A549 (cell line): Measurements from ENCODE around the gene ARHGEF19. TPM values are rescaled to one million over a fixed set of nuclear protein-coding genes. Genes with fewer than 3 reads are reported as not detected.
"Not testable (repeated sequence)": the region's sequence is repeated elsewhere in the genome, so short reads cannot be mapped to it uniquely, and the experiment has no call there.

Experiments used
- ATAC-seq, 2 experiments: fragments of 200-7000 bp in 1 of 2; fragments of >200 bp in 1 of 2; cut with Nextera tagmentation in 1 of 2; cut with Tn5 transposase in 1 of 2; 3 replicates each; pipeline versions ENCODE4 v1.8.0 to v1.9.1; 2018 to 2020; ENCODE audit warnings: mild to moderate bottlenecking in 1 of 2, moderate library complexity in 1 of 2
- CTCF ChIA-PET: fragments of 300-600 bp; sonication (Branson Sonifier 250); formaldehyde crosslinking; extraction: SDS; loops from one replicate; lab custom pipeline; 2021; ENCODE audit warnings: antibody characterized with exemption, inconsistent platforms; lab: Yijun Ruan, JAX
- POLR2A ChIA-PET: fragments of 350-600 bp; formaldehyde crosslinking; extraction: SDS; loops from one replicate; lab custom pipeline; 2021; ENCODE audit warnings: antibody characterized with exemption, inconsistent platforms; lab: Yijun Ruan, JAX
- DNase-seq, 2 experiments: peaks; one replicate each; pipeline versions ENCODE4 v3.0.0 to v3.0.0-alpha.2; 2011 to 2016; ENCODE audit warnings: low read depth in 1 of 2, low spot score in 1 of 2
- FAIRE-seq: peaks from 2 replicates; lab custom pipeline; 2011; peaks lifted over from hg19 to GRCh38; lab: Jason Lieb, UNC
- H3K27ac ChIP-seq, 2 experiments: fragments of >200 bp; sonication (Bioruptor Twin); formaldehyde crosslinking; 3 replicates each; pipeline ENCODE4 v1.5.1; 2016 to 2017
- H3K4me1 ChIP-seq: fragments of >200 bp; sonication (Bioruptor Twin); formaldehyde crosslinking; 3 replicates; pipeline ENCODE4 v1.6.1; 2016
- H3K4me2 ChIP-seq: fragments of >200 bp; sonication (Bioruptor Twin); formaldehyde crosslinking; 3 replicates; pipeline ENCODE4 v1.6.1; 2016
- H3K4me3 ChIP-seq: fragments of >200 bp; sonication (Bioruptor Twin); formaldehyde crosslinking; 3 replicates; pipeline ENCODE4 v1.5.1; 2016
- H3K9me3 ChIP-seq: fragments of >200 bp; sonication (Bioruptor Twin); formaldehyde crosslinking; 3 replicates; pipeline ENCODE4 v1.6.1; 2016
- CEBPB ChIP-seq, 2 experiments: fragments of >200 bp in 1 of 2; sonication (Bioruptor Twin) in 1 of 2; formaldehyde crosslinking in 1 of 2; IDR thresholded peaks; 2 replicates each; pipeline ENCODE4 v1.6.1; 2012 to 2016
- EP300 ChIP-seq, 2 experiments: fragments of >200 bp; sonication (Bioruptor Twin); formaldehyde crosslinking; IDR thresholded peaks; 2 replicates in 1 of 2; 3 replicates in 1 of 2; pipeline ENCODE4 v1.6.1; 2016 to 2017
- ESRRA ChIP-seq: fragments of 150-350 bp; IDR thresholded peaks from 2 replicates; pipeline ENCODE4 v1.6.1; 2014; ENCODE audit warnings: mild to moderate bottlenecking, low read length, borderline replicate concordance
- FOSL2 ChIP-seq, 2 experiments: fragments of 450-650 bp in 1 of 2; fragments of >200 bp in 1 of 2; sonication (Bioruptor Twin) in 1 of 2; formaldehyde crosslinking; IDR thresholded peaks; 2 replicates each; pipeline versions ENCODE4 v1.5.0 to v1.6.1; 2016 to 2020; ENCODE audit warnings: mild to moderate bottlenecking in 1 of 2, moderate library complexity in 1 of 2
- FOXS1 ChIP-seq: fragments of 250-450 bp; sonication (Bioruptor Pico); IDR thresholded peaks from 2 replicates; pipeline ENCODE4 v1.5.0; 2020; ENCODE audit warnings: mild to moderate bottlenecking, moderate library complexity
- GATA3 ChIP-seq: IDR thresholded peaks from 2 replicates; pipeline ENCODE4 v1.6.1; 2012; ENCODE audit warnings: borderline replicate concordance
- HOXA7 ChIP-seq: fragments of 250-450 bp; sonication (Bioruptor Pico); IDR thresholded peaks from 2 replicates; pipeline ENCODE4 v1.5.0; 2020; ENCODE audit warnings: mild to moderate bottlenecking, moderate library complexity
- HOXB5 ChIP-seq: fragments of 250-450 bp; sonication (Bioruptor Pico); IDR thresholded peaks from 2 replicates; pipeline ENCODE4 v1.5.0; 2020; ENCODE audit warnings: mild to moderate bottlenecking, moderate library complexity
- JUN ChIP-seq, 2 experiments: fragments of >200 bp; sonication (Bioruptor Twin); formaldehyde crosslinking; IDR thresholded peaks; 2 replicates in 1 of 2; 3 replicates in 1 of 2; pipeline ENCODE4 v1.6.1; 2016 to 2017
- JUNB ChIP-seq: fragments of >200 bp; sonication (Bioruptor Twin); formaldehyde crosslinking; IDR thresholded peaks from 2 replicates; pipeline ENCODE4 v1.6.1; 2016
- KDM1A ChIP-seq: fragments of 200-600 bp; sonication (generic); IDR thresholded peaks from 2 replicates; pipeline ENCODE4 v1.6.1; 2016; ENCODE audit warnings: low read depth, mild to moderate bottlenecking
- MAFK ChIP-seq: fragments of 450-650 bp; IDR thresholded peaks from 2 replicates; pipeline ENCODE4 v1.6.1; 2014; ENCODE audit not compliant: partially characterized antibody
- MAZ ChIP-seq: fragments of 150-350 bp; IDR thresholded peaks from 2 replicates; pipeline ENCODE4 v1.6.1; 2014; ENCODE audit warnings: antibody characterized with exemption, low read depth, low read length, borderline replicate concordance
- MYC ChIP-seq: IDR thresholded peaks from 2 replicates; pipeline ENCODE4 v1.6.1; 2012; ENCODE audit warnings: mild to moderate bottlenecking, inconsistent platforms, low read length, improper control_type of control experiment, borderline replicate concordance
- NPAS2 ChIP-seq: fragments of 250-450 bp; sonication (Bioruptor Pico); IDR thresholded peaks from 2 replicates; pipeline ENCODE4 v1.8.0; 2022; ENCODE audit warnings: mild to moderate bottlenecking, moderate library complexity, borderline replicate concordance
- PHF8 ChIP-seq: fragments of 200-600 bp; sonication (generic); IDR thresholded peaks from 2 replicates; pipeline ENCODE4 v1.6.1; 2016; ENCODE audit warnings: low read depth, mild to moderate bottlenecking, antibody characterized with exemption, moderate library complexity, borderline replicate concordance
- RAD21 ChIP-seq, 2 experiments: fragments of >200 bp in 1 of 2; sonication (Bioruptor Twin) in 1 of 2; formaldehyde crosslinking in 1 of 2; IDR thresholded peaks in 1 of 2; conservative IDR thresholded peaks in 1 of 2; 2 replicates in 1 of 2; 3 replicates in 1 of 2; pipeline ENCODE4 v1.6.1; 2012 to 2018; ENCODE audit warnings: inconsistent platforms in 1 of 2
- RCOR1 ChIP-seq: fragments of 150-350 bp; IDR thresholded peaks from 2 replicates; pipeline ENCODE4 v1.6.1; 2014; ENCODE audit warnings: antibody characterized with exemption, low read length, low read depth
- RNF2 ChIP-seq: fragments of 200-600 bp; sonication (generic); IDR thresholded peaks from 2 replicates; pipeline ENCODE4 v1.6.1; 2016; ENCODE audit warnings: low read depth, mild to moderate bottlenecking, antibody characterized with exemption, moderate library complexity, borderline replicate concordance
- TFCP2L1 ChIP-seq: fragments of 250-450 bp; sonication (Bioruptor Pico); IDR thresholded peaks from 2 replicates; pipeline ENCODE4 v1.5.0; 2021; ENCODE audit warnings: mild to moderate bottlenecking
- ZC3H11A ChIP-seq: fragments of 450-650 bp; IDR thresholded peaks from 2 replicates; pipeline ENCODE4 v1.6.1; 2014; ENCODE audit warnings: antibody characterized with exemption, mild to moderate bottlenecking
- ZSCAN20 ChIP-seq: fragments of 250-450 bp; sonication (Bioruptor Pico); IDR thresholded peaks from 2 replicates; pipeline ENCODE4 v1.8.0; 2022; ENCODE audit warnings: mild to moderate bottlenecking, moderate library complexity
- WGBS: methylation state at CpG from one replicate; pipeline ENCODE4 v1.1.6; 2017; ENCODE audit errors: missing lambda C conversion rate; 5-methylcytosine and 5-hydroxymethylcytosine counted together
- polyA plus RNA-seq, 4 experiments: library from polyadenylated mRNA; depleted of rRNA in 3 of 4; stranded (reverse); fragments of >200 nt; fragmentation: RNase III in 1 of 4; extraction: RNeasy Plus Mini Kit Qiagen cat#74134 plus additional on column Dnase treatment in 1 of 4; gene quantifications; 2 replicates in 3 of 4; 3 replicates in 1 of 4; pipeline ENCODE4 v1.2.3, GENCODE V29; 2011 to 2017
- TF ChIP-seq, protein P1 (sequence below): IDR thresholded peaks from 2 replicates; pipeline ENCODE4 v1.6.1; 2012
- TF ChIP-seq, protein P2 (sequence below): fragments of 250-450 bp; sonication (Bioruptor Pico); IDR thresholded peaks from 2 replicates; pipeline ENCODE4 v1.5.0; 2020; ENCODE audit warnings: low read depth, mild to moderate bottlenecking, moderate library complexity
- TF ChIP-seq, protein P3 (sequence below): fragments of >200 bp; sonication (Bioruptor Twin); formaldehyde crosslinking; IDR thresholded peaks from 3 replicates; pipeline ENCODE4 v1.6.1; 2016
- TF ChIP-seq, protein P4 (sequence below): IDR thresholded peaks from 2 replicates; pipeline ENCODE4 v1.6.1; 2012

Gene ARHGEF19
- polyA plus RNA-seq, 2 of the 4 experiments (the other 2 are of a cell fraction): 6.1 to 9.2 TPM

DNA sequence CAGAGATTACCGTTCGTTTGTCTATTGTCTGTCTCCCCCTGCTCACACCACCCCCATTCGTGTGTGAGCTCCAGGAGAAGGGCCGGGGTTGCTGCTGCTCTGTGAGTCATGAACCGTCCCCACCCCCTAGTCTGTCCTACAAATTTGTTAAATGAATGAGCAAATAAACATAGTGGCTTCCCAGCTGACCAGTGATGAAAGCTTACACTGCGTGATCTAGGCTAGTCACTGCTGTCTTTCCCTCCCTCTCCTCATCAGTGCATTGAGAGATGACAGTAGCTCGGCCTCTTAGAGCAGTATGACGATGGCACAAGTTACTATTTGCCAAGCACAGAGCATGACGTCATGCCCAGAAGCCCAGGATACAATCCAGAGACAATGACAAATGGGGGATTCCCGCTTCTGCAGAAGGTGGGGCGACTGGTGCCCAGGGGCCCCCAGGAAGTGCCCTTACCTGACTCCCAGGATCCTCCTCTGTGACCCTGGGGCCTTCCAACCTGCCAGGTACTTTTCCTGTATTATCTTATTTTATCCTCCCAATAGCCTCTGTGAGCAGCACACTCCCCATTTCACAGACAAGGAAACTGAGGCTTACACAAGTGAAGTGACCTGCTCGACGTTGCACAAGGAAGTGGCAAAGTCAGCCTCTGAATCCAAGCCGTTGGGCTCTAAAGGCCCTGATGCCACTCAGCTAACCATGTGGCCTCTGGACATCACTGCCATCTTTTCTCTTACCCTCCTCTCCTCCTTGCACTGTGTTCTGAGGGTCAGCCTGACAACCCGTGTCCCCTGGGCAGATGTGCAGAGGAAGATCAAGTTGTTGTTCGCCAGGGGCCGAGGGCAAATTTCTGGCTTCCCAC lies 48.0 kb downstream of the ARHGEF19 start:
- ChIA-PET CTCF (interaction anchor here (0.8 to 3.1 kb wide), 6 partner anchors 9 to 87 kb away, joined by 3 to 13 read pairs (median 4); no protein-coding TSS in a partner anchor), POLR2A (interaction anchor here (0.8 to 2.7 kb wide), 7 partner anchors 8 to 19 kb away, joined by 3 to 17 read pairs (median 4); partner anchors contain the start of gene EPHA2)
- no peak for TF ChIP-seq ZC3H11A
- peak; percentile 61; the same call in 1 of the 2 replicates for TF ChIP-seq HOXB5 (CRISPR knock-in tag)
- no peak for TF ChIP-seq PHF8
- no peak for TF ChIP-seq TFCP2L1 (CRISPR knock-in tag)
- TF ChIP-seq MYC: no peak
- no peak for TF ChIP-seq FOXS1 (CRISPR knock-in tag)
- peak; percentile 34 for TF ChIP-seq MAFK
- peak in 1 of 2 experiments; percentile 66; a peak in 2 of 5 replicates for TF ChIP-seq JUN (IDR thresholded peaks at IDR 0.05)
- no peak for TF ChIP-seq NPAS2 (CRISPR knock-in tag)
- TF ChIP-seq, protein P1, sequence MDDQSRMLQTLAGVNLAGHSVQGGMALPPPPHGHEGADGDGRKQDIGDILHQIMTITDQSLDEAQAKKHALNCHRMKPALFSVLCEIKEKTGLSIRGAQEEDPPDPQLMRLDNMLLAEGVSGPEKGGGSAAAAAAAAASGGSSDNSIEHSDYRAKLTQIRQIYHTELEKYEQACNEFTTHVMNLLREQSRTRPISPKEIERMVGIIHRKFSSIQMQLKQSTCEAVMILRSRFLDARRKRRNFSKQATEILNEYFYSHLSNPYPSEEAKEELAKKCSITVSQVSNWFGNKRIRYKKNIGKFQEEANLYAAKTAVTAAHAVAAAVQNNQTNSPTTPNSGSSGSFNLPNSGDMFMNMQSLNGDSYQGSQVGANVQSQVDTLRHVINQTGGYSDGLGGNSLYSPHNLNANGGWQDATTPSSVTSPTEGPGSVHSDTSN: peak; percentile 77
- peak; percentile 78 for TF ChIP-seq FOSL2 (IDR thresholded peaks at IDR 0.05)
- TF ChIP-seq FOSL2 (CRISPR knock-in tag; IDR thresholded peaks at IDR 0.05): peak; percentile 91
- no peak for TF ChIP-seq RCOR1
- no peak for TF ChIP-seq HOXA7 (CRISPR knock-in tag)
- TF ChIP-seq, protein P2, sequence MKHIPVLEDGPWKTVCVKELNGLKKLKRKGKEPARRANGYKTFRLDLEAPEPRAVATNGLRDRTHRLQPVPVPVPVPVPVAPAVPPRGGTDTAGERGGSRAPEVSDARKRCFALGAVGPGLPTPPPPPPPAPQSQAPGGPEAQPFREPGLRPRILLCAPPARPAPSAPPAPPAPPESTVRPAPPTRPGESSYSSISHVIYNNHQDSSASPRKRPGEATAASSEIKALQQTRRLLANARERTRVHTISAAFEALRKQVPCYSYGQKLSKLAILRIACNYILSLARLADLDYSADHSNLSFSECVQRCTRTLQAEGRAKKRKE (CRISPR knock-in tag): peak; percentile 12; the same call in 1 of the 2 replicates
- TF ChIP-seq ESRRA: no peak
- TF ChIP-seq GATA3: peak; percentile 79; the same call in 1 of the 2 replicates
- TF ChIP-seq KDM1A: 0 out of 2 replicates have a peak, but pooled peaks have one; percentile 58
- peak; percentile 70; the same call in 1 of the 2 replicates for TF ChIP-seq JUNB
- TF ChIP-seq EP300 (IDR thresholded peaks at IDR 0.05): peak; percentile 34 to 64; a peak in 2 of 5 replicates
- 0 out of 4 replicates have a peak, but pooled peaks of 1 of the 2 experiments have one; percentile 49 for TF ChIP-seq CEBPB (IDR thresholded peaks at IDR 0.05)
- TF ChIP-seq, protein P3, sequence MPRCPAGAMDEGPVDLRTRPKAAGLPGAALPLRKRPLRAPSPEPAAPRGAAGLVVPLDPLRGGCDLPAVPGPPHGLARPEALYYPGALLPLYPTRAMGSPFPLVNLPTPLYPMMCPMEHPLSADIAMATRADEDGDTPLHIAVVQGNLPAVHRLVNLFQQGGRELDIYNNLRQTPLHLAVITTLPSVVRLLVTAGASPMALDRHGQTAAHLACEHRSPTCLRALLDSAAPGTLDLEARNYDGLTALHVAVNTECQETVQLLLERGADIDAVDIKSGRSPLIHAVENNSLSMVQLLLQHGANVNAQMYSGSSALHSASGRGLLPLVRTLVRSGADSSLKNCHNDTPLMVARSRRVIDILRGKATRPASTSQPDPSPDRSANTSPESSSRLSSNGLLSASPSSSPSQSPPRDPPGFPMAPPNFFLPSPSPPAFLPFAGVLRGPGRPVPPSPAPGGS: 0 out of 3 replicates have a peak, but pooled peaks have one; percentile 50
- TF ChIP-seq MAZ: no peak
- peak in 1 of 2 experiments; percentile 15; a peak in 2 of 5 replicates for TF ChIP-seq RAD21 (conservative IDR thresholded peaks at IDR 0.05 in 1 of 2, IDR thresholded peaks at IDR 0.05 in 1 of 2)
- no peak for TF ChIP-seq RNF2
- TF ChIP-seq, protein P4, sequence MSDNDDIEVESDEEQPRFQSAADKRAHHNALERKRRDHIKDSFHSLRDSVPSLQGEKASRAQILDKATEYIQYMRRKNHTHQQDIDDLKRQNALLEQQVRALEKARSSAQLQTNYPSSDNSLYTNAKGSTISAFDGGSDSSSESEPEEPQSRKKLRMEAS: peak; percentile 68
- TF ChIP-seq ZSCAN20 (CRISPR knock-in tag): no peak
- Histone ChIP-seq H3K27ac (peak overlapping the region; percentile 81 to 97), H3K4me1 (peaks cover 73% of the 10 kb centered on the region), H3K4me2 (peak overlapping the region; percentile 66), H3K4me3 (no peak overlapping the region), H3K9me3 (no peaks in the 10 kb centered on the region)
- ATAC-seq (peak; percentile 79 to 86), DNase-seq (peak; percentile 80 to 95), FAIRE-seq (no peak)
- 35% methylated on average over 13 of the region's 17 CpGs for WGBS

DNA sequence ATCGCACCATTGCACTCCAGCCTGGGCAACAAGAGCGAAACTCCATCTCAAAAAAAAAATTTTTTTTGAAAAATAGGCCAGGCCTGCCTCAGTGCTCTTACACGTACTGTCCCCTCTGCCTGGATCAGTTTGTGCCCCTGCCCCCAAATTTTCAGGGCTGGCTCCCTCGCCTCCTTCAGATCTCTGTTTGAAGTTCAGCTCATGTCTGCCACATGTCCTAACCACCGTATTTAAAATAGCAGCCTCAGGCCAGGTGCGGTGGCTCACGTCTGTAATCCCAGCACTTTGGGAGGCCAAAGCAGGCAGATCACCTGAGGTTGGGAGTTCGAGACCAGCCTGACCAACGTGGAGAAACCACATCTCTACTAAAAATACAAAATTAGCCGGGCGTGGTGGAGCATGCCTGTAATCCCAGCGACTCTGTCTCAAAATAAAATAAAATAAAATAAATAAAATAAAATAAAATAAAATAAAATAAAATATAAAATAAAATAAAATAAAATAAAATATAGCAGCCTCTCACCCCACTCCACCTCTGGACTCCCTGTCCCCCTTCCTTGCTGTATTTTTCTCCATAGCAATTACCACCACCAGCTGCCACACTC lies 48.7 kb downstream of the ARHGEF19 start:
- not testable (repeated sequence) for FAIRE-seq, DNase-seq
- POLR2A ChIA-PET: interaction anchor here (1.1 to 2.7 kb wide), 5 partner anchors 7 to 18 kb away, joined by 3 to 17 read pairs (median 11); partner anchors contain the start of gene EPHA2

More for the DNA sequence above, 48.7 kb downstream of the ARHGEF19 start:
- H3K4me3 ChIP-seq, H3K9me3 ChIP-seq, ATAC-seq: not testable (repeated sequence)
- CTCF ChIA-PET: interaction anchor here (0.8 to 3.1 kb wide), 7 partner anchors 10 to 86 kb away, joined by 3 to 13 read pairs (median 5); no protein-coding TSS in a partner anchor
- Histone ChIP-seq H3K4me1 (peaks cover 73% of the 10 kb centered on the region), H3K27ac (peak overlapping the region; percentile 81 to 97), H3K4me2 (peak overlapping the region; percentile 66)
- 72% methylated on average over 10 of the region's 12 CpGs for WGBS
